ENCODE results near the gene ATP9A. TPM values are rescaled to one million over a fixed set of nuclear protein-coding genes. Genes with fewer than 3 reads are reported as not detected.

ATP9A gene
- total RNA-seq, 1 experiment from 2014 or later: 12.1 TPM

DNA sequence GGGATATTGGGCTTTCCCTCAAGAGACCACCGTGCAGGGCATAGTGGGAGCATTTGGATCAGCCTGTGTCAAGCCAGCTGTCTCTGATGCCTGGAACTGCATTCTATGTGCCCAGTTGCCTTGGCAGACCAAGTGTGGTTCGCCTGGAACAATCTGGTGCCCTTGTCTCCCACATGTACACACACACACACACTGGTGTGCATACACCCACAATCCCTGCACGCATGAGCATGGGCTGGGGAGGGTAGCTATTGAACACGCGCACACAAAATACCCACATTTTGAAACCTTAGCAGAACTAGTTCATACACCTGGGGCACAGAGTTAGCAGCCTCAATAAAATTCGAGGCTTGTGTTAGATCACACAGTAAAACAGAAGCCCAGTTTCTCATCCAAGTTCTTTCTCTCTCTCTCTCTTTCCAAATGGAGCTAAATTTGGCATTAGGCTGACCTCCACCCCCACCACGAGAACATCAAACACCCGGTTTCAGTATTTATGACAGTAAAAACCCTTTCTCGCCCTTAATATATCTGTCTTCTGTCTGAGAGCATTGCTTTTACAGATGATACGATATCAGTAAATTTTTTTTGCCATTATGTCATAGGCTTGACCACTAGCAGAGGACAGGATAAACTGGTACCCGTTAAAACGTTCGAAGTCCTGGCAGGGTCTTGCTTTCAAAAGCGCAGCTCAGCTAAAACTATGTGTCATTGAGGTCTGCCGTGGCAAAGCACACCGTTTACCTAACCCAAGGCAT is 207.5 kb downstream of the ATP9A start:
- H4K91ac ChIP-seq (ENCODE audit: insufficient read length, low read depth, low read length): no peak overlapping the region
- no peak overlapping the region for H3K4me2 ChIP-seq (ENCODE audit: insufficient read depth, insufficient read length, low read length)
- no peak for DNase-seq
- no peak overlapping the region for H2AFZ ChIP-seq (ENCODE audit: low read length)
- H3K27me3 Mint-ChIP-seq (ENCODE audit: low read depth): peaks cover 92% of the 10 kb centered on the region
- H3K79me2 ChIP-seq (ENCODE audit: insufficient read depth, low read length): no peaks in the 10 kb centered on the region
- H2BK120ac ChIP-seq (ENCODE audit: low read depth, low read length, poor library complexity, severe bottlenecking): no peak overlapping the region
- H2AK5ac ChIP-seq (ENCODE audit: insufficient read length, low read length): no peak overlapping the region
- no peak overlapping the region for H3K27ac Mint-ChIP-seq
- no CpG with 5 or more reads among the region's 16 CpGs for WGBS (ENCODE audit: extremely low coverage, insufficient read length, low lambda C conversion rate)
- H4K5ac ChIP-seq (ENCODE audit: insufficient read length, low read depth, low read length): no peak overlapping the region
- H3K36me3 Mint-ChIP-seq (ENCODE audit: insufficient read depth in 1 of 3, low read depth in 3 of 3): no peaks in the 10 kb centered on the region; a peak in 1 of 7 replicates
- no peak overlapping the region for H3K56ac ChIP-seq (ENCODE audit: insufficient read length, low read depth, low read length)
- TF ChIP-seq CTCF (conservative IDR thresholded peaks at IDR 0.05): no peak
- H2BK12ac ChIP-seq (ENCODE audit: insufficient read length, low read depth, low read length): no peak overlapping the region
- no peak overlapping the region for H3K4ac ChIP-seq (ENCODE audit: low read depth, low read length)
- H3K4me3 Mint-ChIP-seq: peak overlapping the region; percentile 21 to 89; a peak in 4 of 5 replicates
- no peaks in the 10 kb centered on the region for H3K79me1 ChIP-seq (ENCODE audit: insufficient read depth, low read depth, low read length, poor library complexity, severe bottlenecking)
- H3K27me3 ChIP-seq (ENCODE audit: insufficient read depth, low read length): peaks cover 38% of the 10 kb centered on the region; the same call in 1 of the 2 replicates
- no peak overlapping the region for H3K27ac ChIP-seq (ENCODE audit: insufficient read length, low read depth, low read length)
- H3K9ac ChIP-seq (ENCODE audit: extremely low read depth, insufficient read length, low read length): no peak overlapping the region
- H3K14ac ChIP-seq (ENCODE audit: insufficient read depth, low read length): no peak overlapping the region; the same call in 1 of the 2 replicates
- H4K20me1 ChIP-seq (ENCODE audit: control insufficient read depth, insufficient read depth, insufficient read length): no peaks in the 10 kb centered on the region
- H3K9me3 Mint-ChIP-seq: no peaks in the 10 kb centered on the region
- H2BK5ac ChIP-seq (ENCODE audit: insufficient read length, low read length): no peak overlapping the region
- no peak overlapping the region for H3K23ac ChIP-seq (ENCODE audit: insufficient read length, low read depth, low read length)
- H2BK20ac ChIP-seq (ENCODE audit: low read depth, low read length, poor library complexity, severe bottlenecking): no peak overlapping the region
- H3K18ac ChIP-seq (ENCODE audit: insufficient read length, low read depth, low read length): no peak overlapping the region
- H3K4me1 ChIP-seq (ENCODE audit: insufficient read depth, low read length): peaks cover 3% of the 10 kb centered on the region; the same call in 1 of the 2 replicates
- no peak overlapping the region for H4K8ac ChIP-seq (replicated peaks; ENCODE audit: insufficient read length, low read depth, low read length)
- no peaks in the 10 kb centered on the region for H3K9me3 ChIP-seq (ENCODE audit: control insufficient read depth, low read depth, low read length)
- H2BK15ac ChIP-seq (ENCODE audit: low read depth, low read length): no peak overlapping the region
- H3T11ph ChIP-seq (ENCODE audit: low read length): no peak overlapping the region
- peaks cover 17 to 27% of the 10 kb centered on the region in 2 experiments for H3K4me1 Mint-ChIP-seq
- H3K23me2 ChIP-seq (ENCODE audit: insufficient read length, low read depth, low read length, poor library complexity, severe bottlenecking): peaks cover 10% of the 10 kb centered on the region

Measured in H9 (cell line).